D721Med (cell line): ENCODE results near the gene GMPPA.

Experiments used
- DNase-seq: peaks from one replicate; pipeline ENCODE4 v3.0.0; 2011; ENCODE audit warnings: low spot score; ENCODE audit not compliant: insufficient read length
- FAIRE-seq: peaks from 2 replicates; lab custom pipeline; 2011; peaks lifted over from hg19 to GRCh38; lab: Jason Lieb, UNC
- CTCF ChIP-seq: IDR thresholded peaks from 2 replicates; pipeline ENCODE4 v1.5.1; 2012; ENCODE audit warnings: mild to moderate bottlenecking, control low read depth; ENCODE audit not compliant: insufficient read depth; ENCODE audit errors: missing control alignments

GMPPA gene

GRCh38 chr2:219475697-219476651 lies 22.7 kb upstream of the GMPPA start:
- FAIRE-seq (no peak), DNase-seq (peak; percentile 87)
- TF ChIP-seq CTCF: peak; percentile 84

GRCh38 chr2:219476652-219477151 lies 22.0 kb upstream of the GMPPA start:
- no peak for TF ChIP-seq CTCF
- no peak for DNase-seq
- no peak for FAIRE-seq

- FAIRE-seq: no peak
- DNase-seq: no peak
- no peak for TF ChIP-seq CTCF
Observed at GRCh38 chr2:219477179-219477578, 21.5 kb upstream of the GMPPA start.

GRCh38 chr2:219477815-219478214 lies 20.9 kb upstream of the GMPPA start:
- FAIRE-seq: no peak
- TF ChIP-seq CTCF: no peak
- no peak for DNase-seq

- DNase-seq (no peak), FAIRE-seq (no peak)
- no peak for TF ChIP-seq CTCF
Observed at GRCh38 chr2:219478916-219479315, 19.8 kb upstream of the GMPPA start.

GRCh38 chr2:219480004-219480403 lies 18.7 kb upstream of the GMPPA start:
- no peak for TF ChIP-seq CTCF
- FAIRE-seq (no peak), DNase-seq (no peak)
